GM18951 (cell line): ENCODE measurements around the gene TBC1D4.

Experiments used
- POLR2A ChIP-seq: IDR thresholded peaks from 4 replicates; pipeline ENCODE4 v1.6.1; 2011; ENCODE audit warnings: mild to moderate bottlenecking; ENCODE audit not compliant: insufficient read length, insufficient read depth; ENCODE audit errors: extremely low read depth
- in situ Hi-C: fragments of 300-500 bp; cut with MboI; formaldehyde crosslinking; loops from one replicate; pipeline ENCODE4 v1.12.0; 2022; ENCODE audit warnings: low sequenced_read_pairs, mixed read lengths, inconsistent platforms; ENCODE audit not compliant: unreplicated experiment

The TBC1D4 gene

GRCh38 chr13:75481176-75482069 lies 546 bp downstream of the TBC1D4 start:
- in situ Hi-C loops: no loop called here
- no peak for TF ChIP-seq POLR2A

- in situ Hi-C loops: no loop called here
Measured at GRCh38 chr13:75480671-75481175, 1.2 kb downstream of the TBC1D4 start.

GRCh38 chr13:75479102-75479740 lies 2.7 kb downstream of the TBC1D4 start:
- in situ Hi-C loops: no loop called here
- no peak for TF ChIP-seq POLR2A

More at GRCh38 chr13:75480671-75481175, 1.2 kb downstream of the TBC1D4 start:
- TF ChIP-seq POLR2A: no peak

- no peak for TF ChIP-seq POLR2A
- in situ Hi-C loops: no loop called here
Measured at GRCh38 chr13:75478659-75479058, 3.3 kb downstream of the TBC1D4 start.

- in situ Hi-C loops: no loop called here
- TF ChIP-seq POLR2A: no peak
Measured at GRCh38 chr13:75474956-75475355, 7.0 kb downstream of the TBC1D4 start.

GRCh38 chr13:75473468-75473867 lies 8.5 kb downstream of the TBC1D4 start:
- no peak for TF ChIP-seq POLR2A
- in situ Hi-C loops: no loop called here

- no peak for TF ChIP-seq POLR2A
- in situ Hi-C loops: no loop called here
Measured at GRCh38 chr13:75470676-75471075, 11.3 kb downstream of the TBC1D4 start.

GRCh38 chr13:75469047-75469446 lies 12.9 kb downstream of the TBC1D4 start:
- no peak for TF ChIP-seq POLR2A
- in situ Hi-C loops: no loop called here

GRCh38 chr13:75468602-75469001 lies 13.4 kb downstream of the TBC1D4 start:
- no peak for TF ChIP-seq POLR2A
- in situ Hi-C loops: no loop called here

- in situ Hi-C loops: no loop called here
- no peak for TF ChIP-seq POLR2A
Measured at GRCh38 chr13:75468098-75468497, 13.9 kb downstream of the TBC1D4 start.

GRCh38 chr13:75467040-75467728 lies 14.8 kb downstream of the TBC1D4 start:
- no peak for TF ChIP-seq POLR2A

GRCh38 chr13:75465236-75465635 lies 16.7 kb downstream of the TBC1D4 start:
- TF ChIP-seq POLR2A: no peak
- in situ Hi-C loops: no loop called here

More at GRCh38 chr13:75467040-75467728, 14.8 kb downstream of the TBC1D4 start:
- in situ Hi-C loops: no loop called here

- in situ Hi-C loops: no loop called here
- no peak for TF ChIP-seq POLR2A
Measured at GRCh38 chr13:75461314-75461713, 20.7 kb downstream of the TBC1D4 start.

- no peak for TF ChIP-seq POLR2A
- in situ Hi-C loops: no loop called here
Measured at GRCh38 chr13:75460644-75461043, 21.3 kb downstream of the TBC1D4 start.
